WTC11 (cell line): ENCODE results near the gene UBASH3B. TPM values are rescaled to one million over a fixed set of nuclear protein-coding genes. Genes with fewer than 3 reads are reported as not detected.

Source experiments
- ATAC-seq: fragments of 200-7000 bp; cut with Tn5 transposase; 2 replicates; pipeline ENCODE4 v1.10.0; 2021; ENCODE audit warnings: mild to moderate bottlenecking, moderate library complexity
- CTCF ChIA-PET: fragments of 300-600 bp; sonication (Branson Sonifier 250); formaldehyde crosslinking; loops from one replicate; lab custom pipeline; 2021; ENCODE audit warnings: antibody characterized with exemption; lab: Charles Lee
- POLR2A ChIA-PET: fragments of 350-600 bp; sonication (Branson Sonifier 250); formaldehyde crosslinking; loops from one replicate; lab custom pipeline; 2021; ENCODE audit warnings: antibody characterized with exemption; lab: Charles Lee
- DNase-seq: peaks from one replicate; pipeline ENCODE4 v3.0.0; 2021; ENCODE audit warnings: low spot score
- H3K27ac Mint-ChIP-seq: 2 replicates; pipeline ENCODE4 v1.8.0; 2021; ENCODE audit warnings: mixed read lengths
- H3K27me3 Mint-ChIP-seq: 2 replicates; pipeline ENCODE4 v1.8.0; 2021; ENCODE audit warnings: low read depth, mild to moderate bottlenecking, moderate library complexity, mixed read lengths
- H3K36me3 Mint-ChIP-seq: 2 replicates; pipeline ENCODE4 v1.8.0; 2021; ENCODE audit warnings: mixed read lengths
- H3K4me1 Mint-ChIP-seq: 2 replicates; pipeline ENCODE4 v1.8.0; 2022; ENCODE audit warnings: mixed read lengths
- H3K4me3 Mint-ChIP-seq: 2 replicates; pipeline ENCODE4 v1.8.0; 2021; ENCODE audit warnings: mild to moderate bottlenecking, moderate library complexity, mixed read lengths
- H3K9me3 Mint-ChIP-seq: 2 replicates; pipeline ENCODE4 v1.8.0; 2021; ENCODE audit warnings: mixed read lengths
- ESRRA ChIP-seq: sonication (generic); formaldehyde crosslinking; IDR thresholded peaks from 2 replicates; pipeline ENCODE4 v1.8.1; 2022; ENCODE audit warnings: mild to moderate bottlenecking, missing genetic modification reagents, borderline replicate concordance
- JAZF1 ChIP-seq: fragments of 250-450 bp; sonication (Bioruptor Pico); IDR thresholded peaks from 2 replicates; pipeline ENCODE4 v1.9.0; 2021; ENCODE audit warnings: moderate library complexity, mild to moderate bottlenecking, inconsistent platforms
- JUN ChIP-seq: sonication (generic); formaldehyde crosslinking; IDR thresholded peaks from 2 replicates; pipeline ENCODE4 v1.8.0; 2023; ENCODE audit warnings: mild to moderate bottlenecking, missing genetic modification reagents
- NFYB ChIP-seq: sonication (generic); formaldehyde crosslinking; conservative IDR thresholded peaks from 2 replicates; pipeline ENCODE4 v1.8.0; 2022; ENCODE audit warnings: low read depth, missing genetic modification reagents
- NR2C2 ChIP-seq: sonication (generic); formaldehyde crosslinking; IDR thresholded peaks from 2 replicates; pipeline ENCODE4 v1.8.0; 2022; ENCODE audit warnings: mild to moderate bottlenecking, missing genetic modification reagents
- OVOL2 ChIP-seq: fragments of 250-450 bp; sonication (Bioruptor Pico); IDR thresholded peaks from 2 replicates; pipeline ENCODE4 v1.9.0; 2021; ENCODE audit warnings: mild to moderate bottlenecking, borderline replicate concordance
- RELA ChIP-seq: sonication (generic); formaldehyde crosslinking; IDR thresholded peaks from 2 replicates; pipeline ENCODE4 v1.8.1; 2022; ENCODE audit warnings: missing genetic modification reagents, mild to moderate bottlenecking, borderline replicate concordance
- SMAD4 ChIP-seq: sonication (generic); formaldehyde crosslinking; IDR thresholded peaks from 2 replicates; pipeline ENCODE4 v1.8.0; 2022; ENCODE audit warnings: mild to moderate bottlenecking, missing genetic modification reagents
- TCF7 ChIP-seq: sonication (generic); formaldehyde crosslinking; IDR thresholded peaks from 2 replicates; pipeline ENCODE4 v1.8.0; 2022; ENCODE audit warnings: mild to moderate bottlenecking, low read depth, missing genetic modification reagents, moderate library complexity
- TEAD4 ChIP-seq: sonication (generic); formaldehyde crosslinking; IDR thresholded peaks from 2 replicates; pipeline ENCODE4 v1.8.0; 2022; ENCODE audit warnings: mild to moderate bottlenecking, missing genetic modification reagents
- ZNF121 ChIP-seq: sonication (generic); formaldehyde crosslinking; IDR thresholded peaks from 2 replicates; pipeline ENCODE4 v1.8.0; 2023; ENCODE audit warnings: missing genetic modification reagents
- ZNF138 ChIP-seq: sonication (generic); formaldehyde crosslinking; conservative IDR thresholded peaks from 2 replicates; pipeline ENCODE4 v1.8.1; 2022; ENCODE audit warnings: mild to moderate bottlenecking, moderate library complexity, missing genetic modification reagents
- ZNF416 ChIP-seq: fragments of 250-450 bp; sonication (Bioruptor Pico); IDR thresholded peaks from 2 replicates; pipeline ENCODE4 v1.9.0; 2021; ENCODE audit warnings: mild to moderate bottlenecking, inconsistent platforms
- ZNF423 ChIP-seq: fragments of 250-450 bp; sonication (Bioruptor Pico); IDR thresholded peaks from 2 replicates; pipeline ENCODE4 v2.1.2; 2022; ENCODE audit warnings: mild to moderate bottlenecking, moderate library complexity
- total RNA-seq: library from RNA; stranded (reverse); gene quantifications from 3 replicates; pipeline ENCODE4 v1.2.3, GENCODE V29; 2021
- TF ChIP-seq, protein P1 (sequence below): fragments of 250-450 bp; sonication (Bioruptor Pico); IDR thresholded peaks from 2 replicates; pipeline ENCODE4 v1.9.0; 2021; ENCODE audit warnings: mild to moderate bottlenecking
- TF ChIP-seq, protein P2 (sequence below): sonication (generic); formaldehyde crosslinking; IDR thresholded peaks from 2 replicates; pipeline ENCODE4 v1.8.1; 2023; ENCODE audit warnings: mild to moderate bottlenecking, missing genetic modification reagents
- TF ChIP-seq, protein P3 (sequence below): sonication (generic); formaldehyde crosslinking; IDR thresholded peaks from 2 replicates; pipeline ENCODE4 v1.8.1; 2023; ENCODE audit warnings: mild to moderate bottlenecking, moderate library complexity, missing genetic modification reagents
- TF ChIP-seq, protein P4 (sequence below): sonication (generic); formaldehyde crosslinking; conservative IDR thresholded peaks from 2 replicates; pipeline ENCODE4 v1.8.1; 2023; ENCODE audit warnings: mild to moderate bottlenecking, low read depth, missing genetic modification reagents, moderate library complexity
- TF ChIP-seq, protein P5 (sequence below): sonication (generic); formaldehyde crosslinking; IDR thresholded peaks from 2 replicates; pipeline ENCODE4 v1.8.1; 2022; ENCODE audit warnings: missing genetic modification reagents, borderline replicate concordance

UBASH3B gene
- total RNA-seq, 1 experiment from 2014 or later = 21.1 TPM

DNA sequence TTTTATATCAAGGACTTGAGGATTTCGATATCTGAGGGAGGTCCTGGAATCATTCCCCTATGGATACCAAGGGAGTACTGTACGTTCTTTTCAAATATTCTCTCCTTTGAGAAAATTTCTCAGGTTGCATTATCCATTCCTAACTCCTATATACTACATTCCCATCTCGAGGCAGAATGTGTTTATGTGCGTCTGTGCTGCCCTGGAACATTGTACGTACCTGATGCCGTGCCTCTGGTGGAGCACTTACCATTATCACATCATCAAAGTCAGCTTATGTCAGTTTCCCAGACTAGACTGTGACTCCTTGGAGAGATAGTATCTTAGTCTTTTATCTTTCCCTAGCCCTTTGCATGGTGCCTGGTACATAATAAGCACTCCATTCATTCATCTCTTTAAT is 21.7 kb downstream of the UBASH3B start (continued):
- TF ChIP-seq, protein P1, sequence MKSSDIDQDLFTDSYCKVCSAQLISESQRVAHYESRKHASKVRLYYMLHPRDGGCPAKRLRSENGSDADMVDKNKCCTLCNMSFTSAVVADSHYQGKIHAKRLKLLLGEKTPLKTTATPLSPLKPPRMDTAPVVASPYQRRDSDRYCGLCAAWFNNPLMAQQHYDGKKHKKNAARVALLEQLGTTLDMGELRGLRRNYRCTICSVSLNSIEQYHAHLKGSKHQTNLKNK (CRISPR knock-in tag) = no peak
- no peak for TF ChIP-seq RELA
- TF ChIP-seq, protein P2, sequence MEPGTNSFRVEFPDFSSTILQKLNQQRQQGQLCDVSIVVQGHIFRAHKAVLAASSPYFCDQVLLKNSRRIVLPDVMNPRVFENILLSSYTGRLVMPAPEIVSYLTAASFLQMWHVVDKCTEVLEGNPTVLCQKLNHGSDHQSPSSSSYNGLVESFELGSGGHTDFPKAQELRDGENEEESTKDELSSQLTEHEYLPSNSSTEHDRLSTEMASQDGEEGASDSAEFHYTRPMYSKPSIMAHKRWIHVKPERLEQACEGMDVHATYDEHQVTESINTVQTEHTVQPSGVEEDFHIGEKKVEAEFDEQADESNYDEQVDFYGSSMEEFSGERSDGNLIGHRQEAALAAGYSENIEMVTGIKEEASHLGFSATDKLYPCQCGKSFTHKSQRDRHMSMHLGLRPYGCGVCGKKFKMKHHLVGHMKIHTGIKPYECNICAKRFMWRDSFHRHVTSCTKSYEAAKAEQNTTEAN (CRISPR knock-in tag) = no peak

DNA sequence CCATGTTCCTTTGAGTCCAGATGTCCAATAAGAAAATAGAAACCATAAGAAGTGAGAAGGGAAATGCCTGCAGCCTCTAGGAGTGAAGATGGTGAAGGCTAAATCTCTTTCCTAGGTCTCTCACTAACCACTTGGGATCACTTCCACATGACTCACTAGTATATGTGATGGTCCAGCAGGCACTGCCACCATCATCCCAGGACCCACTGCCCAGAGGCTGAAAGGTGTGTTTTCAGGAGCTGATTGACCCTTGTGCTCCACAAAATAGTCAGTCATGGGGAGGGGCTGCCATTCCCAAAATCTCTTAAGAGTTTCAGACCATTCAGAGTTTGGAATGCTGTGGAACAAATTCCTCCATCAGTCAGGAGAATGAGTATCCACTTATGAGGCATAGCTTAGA is 22.9 kb downstream of the UBASH3B start:
- CTCF ChIA-PET = no interaction called here
- Mint-ChIP-seq H3K4me1 (peaks cover 15% of the 10 kb centered on the region), H3K36me3 (no peaks in the 10 kb centered on the region), H3K4me3 (no peak overlapping the region), H3K27me3 (no peaks in the 10 kb centered on the region), H3K9me3 (no peaks in the 10 kb centered on the region), H3K27ac (no peak overlapping the region)
- no peak for DNase-seq
- TF ChIP-seq SMAD4 = no peak
- TF ChIP-seq, protein P3, sequence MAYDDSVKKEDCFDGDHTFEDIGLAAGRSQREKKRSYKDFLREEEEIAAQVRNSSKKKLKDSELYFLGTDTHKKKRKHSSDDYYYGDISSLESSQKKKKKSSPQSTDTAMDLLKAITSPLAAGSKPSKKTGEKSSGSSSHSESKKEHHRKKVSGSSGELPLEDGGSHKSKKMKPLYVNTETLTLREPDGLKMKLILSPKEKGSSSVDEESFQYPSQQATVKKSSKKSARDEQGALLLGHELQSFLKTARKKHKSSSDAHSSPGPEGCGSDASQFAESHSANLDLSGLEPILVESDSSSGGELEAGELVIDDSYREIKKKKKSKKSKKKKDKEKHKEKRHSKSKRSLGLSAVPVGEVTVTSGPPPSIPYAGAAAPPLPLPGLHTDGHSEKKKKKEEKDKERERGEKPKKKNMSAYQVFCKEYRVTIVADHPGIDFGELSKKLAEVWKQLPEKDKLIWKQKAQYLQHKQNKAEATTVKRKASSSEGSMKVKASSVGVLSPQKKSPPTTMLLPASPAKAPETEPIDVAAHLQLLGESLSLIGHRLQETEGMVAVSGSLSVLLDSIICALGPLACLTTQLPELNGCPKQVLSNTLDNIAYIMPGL = no peak
- no peak for TF ChIP-seq ZNF416
- TF ChIP-seq, protein P4, sequence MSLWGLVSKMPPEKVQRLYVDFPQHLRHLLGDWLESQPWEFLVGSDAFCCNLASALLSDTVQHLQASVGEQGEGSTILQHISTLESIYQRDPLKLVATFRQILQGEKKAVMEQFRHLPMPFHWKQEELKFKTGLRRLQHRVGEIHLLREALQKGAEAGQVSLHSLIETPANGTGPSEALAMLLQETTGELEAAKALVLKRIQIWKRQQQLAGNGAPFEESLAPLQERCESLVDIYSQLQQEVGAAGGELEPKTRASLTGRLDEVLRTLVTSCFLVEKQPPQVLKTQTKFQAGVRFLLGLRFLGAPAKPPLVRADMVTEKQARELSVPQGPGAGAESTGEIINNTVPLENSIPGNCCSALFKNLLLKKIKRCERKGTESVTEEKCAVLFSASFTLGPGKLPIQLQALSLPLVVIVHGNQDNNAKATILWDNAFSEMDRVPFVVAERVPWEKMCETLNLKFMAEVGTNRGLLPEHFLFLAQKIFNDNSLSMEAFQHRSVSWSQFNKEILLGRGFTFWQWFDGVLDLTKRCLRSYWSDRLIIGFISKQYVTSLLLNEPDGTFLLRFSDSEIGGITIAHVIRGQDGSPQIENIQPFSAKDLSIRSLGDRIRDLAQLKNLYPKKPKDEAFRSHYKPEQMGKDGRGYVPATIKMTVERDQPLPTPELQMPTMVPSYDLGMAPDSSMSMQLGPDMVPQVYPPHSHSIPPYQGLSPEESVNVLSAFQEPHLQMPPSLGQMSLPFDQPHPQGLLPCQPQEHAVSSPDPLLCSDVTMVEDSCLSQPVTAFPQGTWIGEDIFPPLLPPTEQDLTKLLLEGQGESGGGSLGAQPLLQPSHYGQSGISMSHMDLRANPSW (CRISPR knock-in tag) = no peak
- no peak for TF ChIP-seq ZNF423 (CRISPR knock-in tag)
- TF ChIP-seq TCF7 (CRISPR knock-in tag) = no peak
- no peak for TF ChIP-seq OVOL2 (CRISPR knock-in tag)
- no peak for TF ChIP-seq ZNF121 (CRISPR knock-in tag)
- no peak for TF ChIP-seq ESRRA (CRISPR knock-in tag)
- TF ChIP-seq, protein P1 (CRISPR knock-in tag) = no peak
- no peak for TF ChIP-seq ZNF138 (CRISPR knock-in tag)
- TF ChIP-seq, protein P5, sequence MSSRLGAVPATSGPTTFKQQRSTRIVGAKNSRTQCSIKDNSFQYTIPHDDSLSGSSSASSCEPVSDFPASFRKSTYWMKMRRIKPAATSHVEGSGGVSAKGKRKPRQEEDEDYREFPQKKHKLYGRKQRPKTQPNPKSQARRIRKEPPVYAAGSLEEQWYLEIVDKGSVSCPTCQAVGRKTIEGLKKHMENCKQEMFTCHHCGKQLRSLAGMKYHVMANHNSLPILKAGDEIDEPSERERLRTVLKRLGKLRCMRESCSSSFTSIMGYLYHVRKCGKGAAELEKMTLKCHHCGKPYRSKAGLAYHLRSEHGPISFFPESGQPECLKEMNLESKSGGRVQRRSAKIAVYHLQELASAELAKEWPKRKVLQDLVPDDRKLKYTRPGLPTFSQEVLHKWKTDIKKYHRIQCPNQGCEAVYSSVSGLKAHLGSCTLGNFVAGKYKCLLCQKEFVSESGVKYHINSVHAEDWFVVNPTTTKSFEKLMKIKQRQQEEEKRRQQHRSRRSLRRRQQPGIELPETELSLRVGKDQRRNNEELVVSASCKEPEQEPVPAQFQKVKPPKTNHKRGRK (CRISPR knock-in tag) = no peak
- TF ChIP-seq NR2C2 (CRISPR knock-in tag) = no peak
- TF ChIP-seq JUN (CRISPR knock-in tag) = no peak
- no peak for TF ChIP-seq NFYB (CRISPR knock-in tag)
- no peak for TF ChIP-seq JAZF1 (CRISPR knock-in tag)
- TF ChIP-seq TEAD4 (CRISPR knock-in tag) = no peak
- no peak for TF ChIP-seq RELA
- no peak for ATAC-seq
- POLR2A ChIA-PET = no interaction called here
